PC-3 (cell line): ENCODE results near the gene PFDN2.

Source experiments
- CTCF ChIP-seq: fragments of 300-600 bp; sonication (generic); conservative IDR thresholded peaks from 2 replicates; pipeline ENCODE4 v1.5.1; 2017; ENCODE audit warnings: antibody characterized with exemption, low read depth, mild to moderate bottlenecking, low read length
- EZH2 ChIP-seq: fragments of 300-600 bp; sonication (generic); IDR thresholded peaks from one replicate; pipeline ENCODE4 v1.6.1; 2017; ENCODE audit warnings: antibody characterized with exemption, mild to moderate bottlenecking, low read length; ENCODE audit not compliant: unreplicated experiment
- EZH2phosphoT487 ChIP-seq: fragments of 300-600 bp; sonication (generic); IDR thresholded peaks from 2 replicates; pipeline ENCODE4 v1.6.1; 2018; ENCODE audit warnings: mild to moderate bottlenecking, antibody characterized with exemption, low read length, borderline replicate concordance

DNA sequence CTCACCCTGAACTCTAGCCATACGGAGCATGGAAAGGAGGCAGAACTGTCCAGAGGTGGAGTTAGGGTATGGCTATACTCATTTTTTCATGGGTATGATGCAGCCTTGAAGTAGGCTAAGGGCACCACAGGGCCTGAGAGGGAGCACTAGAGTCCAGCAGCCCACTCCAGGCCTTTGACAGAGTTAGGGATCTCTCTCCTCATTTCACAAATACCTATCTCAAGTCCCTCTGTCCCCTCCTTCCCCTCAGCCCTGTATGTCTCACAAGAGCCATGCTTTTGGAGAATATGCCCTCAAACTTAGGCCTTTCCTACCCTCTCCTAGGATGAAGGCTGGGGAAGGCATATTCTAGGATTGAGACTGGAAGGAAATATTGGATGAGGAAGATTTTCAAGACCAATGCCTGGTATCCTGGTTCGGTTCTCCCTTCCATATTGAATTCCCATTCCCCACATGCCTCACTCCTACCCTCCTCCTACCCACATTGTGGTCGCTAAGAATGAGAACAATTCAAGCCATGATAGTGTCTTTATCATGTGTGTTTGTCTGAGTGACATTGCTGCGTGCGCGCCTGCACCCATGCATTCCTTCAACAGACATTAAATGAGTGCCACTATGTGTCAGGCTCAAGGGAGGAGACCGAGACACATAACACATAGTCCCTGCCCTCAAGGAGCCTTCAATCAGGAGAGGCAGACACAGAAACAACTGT, 25.9 kb downstream of the PFDN2 start:
- TF ChIP-seq EZH2phosphoT487 (no peak), CTCF (no peak), EZH2 (no peak)
